Peyer's patch (tissue), 4 donors: ENCODE data around the gene KCNJ2. TPM values are rescaled to one million over a fixed set of nuclear protein-coding genes. Genes with fewer than 3 reads are reported as not detected.

ENCODE experiments used
- DNase-seq, 3 donors: peaks; one replicate each; pipeline ENCODE4 v3.0.0-alpha.2; 2017 to 2019
- H3K27ac ChIP-seq, 4 donors: fragments of 200-600 bp; sonication (generic); one replicate each; pipeline ENCODE4 v1.5.1; 2016 to 2019
- H3K27me3 ChIP-seq, 2 donors: fragments of 200-600 bp; sonication (generic); one replicate each; pipeline ENCODE4 v1.5.1; 2019
- H3K36me3 ChIP-seq, 3 donors: fragments of 200-600 bp; sonication (generic); one replicate each; pipeline ENCODE4 v1.5.1; 2016 to 2019
- H3K4me1 ChIP-seq, 4 donors: fragments of 200-600 bp; sonication (generic); one replicate each; pipeline ENCODE4 v1.5.1; 2016 to 2019
- H3K4me3 ChIP-seq, 4 donors: fragments of 200-600 bp; sonication (generic); 1 replicate in 3 of 4; 2 replicates in 1 of 4; pipeline ENCODE4 v1.5.1; 2016 to 2019; ENCODE audit warnings: mild to moderate bottlenecking in 1 of 4
- H3K9me3 ChIP-seq, 4 donors: fragments of 200-600 bp; sonication (generic); one replicate each; pipeline ENCODE4 v1.5.1; 2016 to 2019; ENCODE audit warnings: mild to moderate bottlenecking in 1 of 4
- POLR2A ChIP-seq, 2 donors: fragments of 450-650 bp; IDR thresholded peaks; one replicate each; pipeline ENCODE4 v1.5.1; 2017; ENCODE audit warnings: antibody characterized with exemption in 2 of 2, mild to moderate bottlenecking in 2 of 2, moderate library complexity in 2 of 2
- total RNA-seq, 4 donors: library from RNA; depleted of rRNA; stranded (reverse); fragments of >200 nt; gene quantifications; one replicate each; pipeline ENCODE4 v1.1.0, GENCODE V29; 2016
- TF ChIP-seq, protein P1 (sequence below), 6 experiments: fragments of 450-650 bp in 4 of 6; fragments of 200-600 bp in 2 of 6; sonication (generic) in 1 of 6; IDR thresholded peaks; one replicate each; pipeline ENCODE4 v1.5.1; 2017 to 2019; ENCODE audit warnings: antibody characterized with exemption in 6 of 6, mild to moderate bottlenecking in 3 of 6, moderate library complexity in 1 of 6

Gene KCNJ2
- total RNA-seq, 4 donors from 2014 or later = 0.70 to 7.4 (median 3.0) TPM

- Histone ChIP-seq H3K4me1 (no peaks in the 10 kb centered on the region), H3K27ac (no peak overlapping the region), H3K4me3 (no peak overlapping the region), H3K9me3 (no peaks in the 10 kb centered on the region), H3K36me3 (no peaks in the 10 kb centered on the region), H3K27me3 (no peaks in the 10 kb centered on the region)
- TF ChIP-seq, protein P1, sequence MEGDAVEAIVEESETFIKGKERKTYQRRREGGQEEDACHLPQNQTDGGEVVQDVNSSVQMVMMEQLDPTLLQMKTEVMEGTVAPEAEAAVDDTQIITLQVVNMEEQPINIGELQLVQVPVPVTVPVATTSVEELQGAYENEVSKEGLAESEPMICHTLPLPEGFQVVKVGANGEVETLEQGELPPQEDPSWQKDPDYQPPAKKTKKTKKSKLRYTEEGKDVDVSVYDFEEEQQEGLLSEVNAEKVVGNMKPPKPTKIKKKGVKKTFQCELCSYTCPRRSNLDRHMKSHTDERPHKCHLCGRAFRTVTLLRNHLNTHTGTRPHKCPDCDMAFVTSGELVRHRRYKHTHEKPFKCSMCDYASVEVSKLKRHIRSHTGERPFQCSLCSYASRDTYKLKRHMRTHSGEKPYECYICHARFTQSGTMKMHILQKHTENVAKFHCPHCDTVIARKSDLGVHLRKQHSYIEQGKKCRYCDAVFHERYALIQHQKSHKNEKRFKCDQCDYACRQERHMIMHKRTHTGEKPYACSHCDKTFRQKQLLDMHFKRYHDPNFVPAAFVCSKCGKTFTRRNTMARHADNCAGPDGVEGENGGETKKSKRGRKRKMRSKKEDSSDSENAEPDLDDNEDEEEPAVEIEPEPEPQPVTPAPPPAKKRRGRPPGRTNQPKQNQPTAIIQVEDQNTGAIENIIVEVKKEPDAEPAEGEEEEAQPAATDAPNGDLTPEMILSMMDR (IDR thresholded peaks at IDR 0.05) = no peak
- TF ChIP-seq POLR2A (IDR thresholded peaks at IDR 0.05) = no peak
- DNase-seq = no peak
Measured at GRCh38 chr17:70208080-70208794, 38.9 kb downstream of the KCNJ2 start.

- no peak for TF ChIP-seq POLR2A (IDR thresholded peaks at IDR 0.05)
- TF ChIP-seq, protein P1 (IDR thresholded peaks at IDR 0.05) = no peak
- H3K4me3 ChIP-seq = no peak overlapping the region
- no peaks in the 10 kb centered on the region for H3K36me3 ChIP-seq
- H3K4me1 ChIP-seq = no peaks in the 10 kb centered on the region
- no peaks in the 10 kb centered on the region for H3K27me3 ChIP-seq
- DNase-seq = no peak
- H3K27ac ChIP-seq = no peak overlapping the region
- no peaks in the 10 kb centered on the region for H3K9me3 ChIP-seq
Measured at GRCh38 chr17:70208825-70209555, 39.7 kb downstream of the KCNJ2 start.

- H3K27me3 ChIP-seq = no peaks in the 10 kb centered on the region
- H3K36me3 ChIP-seq = no peaks in the 10 kb centered on the region
- no peak overlapping the region for H3K27ac ChIP-seq
- H3K9me3 ChIP-seq = no peaks in the 10 kb centered on the region
- TF ChIP-seq, protein P1 (IDR thresholded peaks at IDR 0.05) = no peak
- TF ChIP-seq POLR2A (IDR thresholded peaks at IDR 0.05) = no peak
- no peak overlapping the region for H3K4me3 ChIP-seq
- no peaks in the 10 kb centered on the region for H3K4me1 ChIP-seq
- no peak for DNase-seq
Measured at GRCh38 chr17:70215656-70216055, 46.3 kb downstream of the KCNJ2 start.

DNA sequence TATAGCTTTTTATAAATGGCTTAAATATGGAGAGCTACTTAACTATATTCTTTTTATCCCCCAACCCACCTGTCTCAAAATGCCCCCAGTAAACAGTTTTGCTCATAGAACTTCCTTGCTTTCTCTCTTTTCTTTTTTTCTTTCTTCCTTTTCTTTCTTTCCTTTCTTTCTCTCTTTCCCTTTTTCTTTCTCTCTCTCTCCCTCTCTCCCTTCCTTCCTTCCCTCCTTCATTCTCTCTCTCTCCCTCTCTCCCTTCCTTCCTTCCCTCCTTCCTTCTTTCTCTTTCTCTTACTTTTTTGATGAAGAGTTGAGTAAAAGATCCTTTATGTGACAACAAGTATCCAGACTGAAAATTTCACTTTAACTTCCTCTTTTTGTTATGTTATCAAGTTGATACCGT is 48.2 kb downstream of the KCNJ2 start:
- Histone ChIP-seq H3K4me1 (no peaks in the 10 kb centered on the region), H3K27me3 (no peaks in the 10 kb centered on the region), H3K9me3 (no peaks in the 10 kb centered on the region), H3K4me3 (no peak overlapping the region), H3K36me3 (no peaks in the 10 kb centered on the region), H3K27ac (no peak overlapping the region)
- no peak for DNase-seq
- TF ChIP-seq, protein P1 (IDR thresholded peaks at IDR 0.05) = no peak
- no peak for TF ChIP-seq POLR2A (IDR thresholded peaks at IDR 0.05)

DNA sequence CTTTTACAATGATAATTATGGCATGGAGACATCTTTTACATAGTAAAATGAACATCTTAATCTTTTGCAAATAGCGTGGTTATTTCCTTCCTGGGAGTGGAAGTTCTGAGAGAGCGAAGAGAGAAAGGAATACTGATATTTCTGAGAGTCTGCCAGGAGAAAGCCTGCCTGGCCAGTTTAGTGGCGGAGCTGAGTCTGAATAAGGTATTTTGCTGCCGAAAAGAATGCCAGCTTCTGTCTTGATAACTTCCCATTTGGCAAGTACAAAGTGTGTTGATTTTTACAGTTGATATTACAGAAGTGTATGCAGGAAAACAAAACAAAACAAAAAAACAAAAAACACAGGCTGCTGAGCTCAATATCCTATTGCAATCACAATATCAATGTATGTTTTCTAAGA is 55.9 kb downstream of the KCNJ2 start:
- Histone ChIP-seq H3K9me3 (no peaks in the 10 kb centered on the region), H3K4me1 (no peaks in the 10 kb centered on the region), H3K4me3 (no peak overlapping the region), H3K27ac (no peak overlapping the region), H3K36me3 (no peaks in the 10 kb centered on the region), H3K27me3 (no peaks in the 10 kb centered on the region)
- DNase-seq = no peak
- TF ChIP-seq, protein P1 (IDR thresholded peaks at IDR 0.05) = no peak
- no peak for TF ChIP-seq POLR2A (IDR thresholded peaks at IDR 0.05)

Other genes starting within 250 kb of the KCNJ2 start
- gene KCNJ16, start 94.3 kb upstream of the KCNJ2 start, total RNA-seq = under 1 TPM in 2 of 4 donors, not detected in 2; 0.57 to 0.67 TPM